NCI-H1105 (cell line): ENCODE data around the gene INF2.

Experiments used
- DNase-seq: peaks from one replicate; lab custom pipeline; 2025; lab: John Stamatoyannopoulos, UW

The INF2 gene

DNA sequence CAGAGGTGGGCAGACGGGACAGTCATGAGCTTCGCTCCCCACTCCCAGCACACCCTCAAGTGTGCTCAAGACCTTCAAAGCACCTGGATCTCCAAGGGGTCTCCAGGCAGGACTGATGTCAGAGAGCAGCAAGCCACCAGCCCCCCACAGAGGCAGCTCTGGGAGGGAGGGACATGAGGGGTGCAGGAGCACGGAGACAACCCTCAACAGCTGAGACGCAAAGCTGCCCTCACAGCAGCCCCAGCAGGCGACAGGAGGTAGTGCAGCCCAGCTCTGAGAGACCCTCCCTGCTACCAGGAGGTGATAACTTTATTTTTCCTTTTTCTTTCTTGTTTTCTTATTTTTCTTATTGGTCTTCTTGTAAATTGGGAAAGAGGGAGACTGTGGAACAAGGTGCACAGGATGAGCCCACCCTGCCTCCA, 81.4 kb downstream of the INF2 start:
- DNase-seq, result no peak

DNA sequence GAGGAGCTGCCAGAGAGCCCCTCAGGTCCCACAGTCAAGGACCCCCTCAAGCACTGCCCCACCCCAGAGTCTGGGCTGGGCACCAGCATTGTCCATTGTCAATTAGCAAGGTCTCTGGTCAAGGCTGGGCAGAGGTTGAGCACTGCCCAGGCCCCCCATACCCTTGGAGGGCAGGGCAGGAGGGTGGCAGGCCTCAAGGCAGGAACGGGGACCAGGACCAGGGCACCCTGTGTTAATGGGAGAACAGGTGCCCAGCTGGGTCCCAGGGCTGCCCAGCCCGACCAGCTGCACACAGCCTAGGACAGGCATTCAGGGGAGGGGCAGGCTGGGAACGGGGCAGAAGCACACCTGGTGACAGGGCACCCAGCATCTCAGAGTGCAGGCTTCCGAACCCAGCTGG, 82.0 kb downstream of the INF2 start:
- DNase-seq, result no peak
